HepG2 (cell line): Measurements from ENCODE around the gene GPC3. TPM values are rescaled to one million over a fixed set of nuclear protein-coding genes. Genes with fewer than 3 reads are reported as not detected.

ENCODE experiments used
- ATAC-seq: fragments of 200-7000 bp; cut with Tn5 transposase; 3 replicates; pipeline ENCODE4 v1.9.1; 2020; ENCODE audit warnings: mild to moderate bottlenecking, moderate library complexity
- BruUV-seq: library from RNA; stranded (reverse); fragments of 400-500 nt; replicated peaks from 2 replicates; lab custom pipeline; 2021; lab: Mats Ljungman, UMichigan
- CTCF ChIA-PET: fragments of 300-600 bp; formaldehyde crosslinking; extraction: SDS; loops from one replicate; lab custom pipeline; 2021; ENCODE audit warnings: low total read pairs, inconsistent platforms, low intra/inter-chr PET ratio; lab: Yijun Ruan, JAX
- POLR2A ChIA-PET: fragments of 350-600 bp; sonication (Branson Sonifier 250); formaldehyde crosslinking; loops from one replicate; lab custom pipeline; 2020; ENCODE audit warnings: antibody characterized with exemption, inconsistent platforms; lab: Yijun Ruan, JAX
- DNase-seq: peaks from one replicate; pipeline ENCODE4 v3.0.0-alpha.2; 2015; ENCODE audit warnings: low spot score
- FAIRE-seq: peaks from 3 replicates; lab custom pipeline; 2011; peaks lifted over from hg19 to GRCh38; lab: Jason Lieb, UNC
- H2AFZ ChIP-seq: one replicate; pipeline ENCODE4 v1.6.1; 2011; ENCODE audit warnings: low read length, inconsistent platforms
- H3K27ac ChIP-seq: fragments of 300-600 bp; 3 replicates; pipeline ENCODE4 v1.8.0; 2011; ENCODE audit warnings: mixed run types, mild to moderate bottlenecking, mixed read lengths, low read length, inconsistent platforms; ENCODE audit not compliant: insufficient read depth; ENCODE audit errors: extremely low read length
- H3K27me3 ChIP-seq, 2 experiments: fragments of 200-600 bp in 1 of 2; 2 replicates in 1 of 2; 3 replicates in 1 of 2; pipeline versions ENCODE4 v1.6.0 to v1.8.0; 2011; ENCODE audit warnings: low read length in 2 of 2, mild to moderate bottlenecking in 2 of 2, moderate library complexity in 2 of 2, inconsistent platforms in 1 of 2; ENCODE audit not compliant: insufficient read depth in 2 of 2, control insufficient read depth in 1 of 2
- H3K36me3 ChIP-seq, 2 experiments: fragments of 200-600 bp in 1 of 2; replicated peaks in 1 of 2; 2 replicates in 1 of 2; 3 replicates in 1 of 2; pipeline versions ENCODE4 v1.5.1 to v1.8.0; 2011; ENCODE audit warnings: low read length in 2 of 2, inconsistent platforms in 1 of 2; ENCODE audit not compliant: insufficient read depth in 2 of 2, control insufficient read depth in 1 of 2
- H3K4me1 ChIP-seq: 2 replicates; pipeline ENCODE4 v1.5.1; 2012; ENCODE audit warnings: low read length, inconsistent platforms; ENCODE audit not compliant: insufficient read depth
- H3K4me2 ChIP-seq: 2 replicates; pipeline ENCODE4 v1.6.0; 2011; ENCODE audit warnings: low read depth, low read length, inconsistent platforms
- H3K4me3 ChIP-seq, 3 experiments: fragments of 200-600 bp in 1 of 3; sonication (generic), shearing (Covaris generic) in 1 of 3; replicated peaks in 1 of 3; 2 replicates each; pipeline ENCODE4 v1.5.1; 2011 to 2016; ENCODE audit warnings: low read length in 3 of 3, inconsistent platforms in 2 of 3, low read depth in 2 of 3, mild to moderate bottlenecking in 2 of 3, control low read depth in 1 of 3, mixed read lengths in 1 of 3; ENCODE audit not compliant: insufficient read depth in 1 of 3
- H3K79me2 ChIP-seq: one replicate; pipeline ENCODE4 v1.6.1; 2011; ENCODE audit warnings: low read length, inconsistent platforms; ENCODE audit not compliant: insufficient read depth
- H3K9ac ChIP-seq: 2 replicates; pipeline ENCODE4 v1.6.0; 2011; ENCODE audit warnings: mild to moderate bottlenecking, low read depth, low read length, inconsistent platforms; ENCODE audit not compliant: insufficient read depth
- H3K9me3 ChIP-seq: 2 replicates; pipeline ENCODE4 v1.5.1; 2012; ENCODE audit warnings: mild to moderate bottlenecking, low read length
- H4K20me1 ChIP-seq: 2 replicates; pipeline ENCODE4 v1.6.0; 2011; ENCODE audit warnings: inconsistent platforms, mild to moderate bottlenecking, low read length, moderate library complexity; ENCODE audit not compliant: insufficient read depth
- AKAP8 ChIP-seq: sonication (generic); formaldehyde crosslinking; IDR thresholded peaks from 2 replicates; pipeline ENCODE4 v1.5.1; 2020; ENCODE audit warnings: mild to moderate bottlenecking, missing genetic modification reagents
- CBX2 ChIP-seq, 2 experiments: fragments of 200-600 bp in 1 of 2; sonication (generic); formaldehyde crosslinking in 1 of 2; IDR thresholded peaks; 2 replicates each; pipeline versions ENCODE4 v1.7.0 to v1.8.1; 2018 to 2022; ENCODE audit warnings: low read depth in 2 of 2, low read length in 1 of 2, mild to moderate bottlenecking in 1 of 2, missing genetic modification reagents in 1 of 2
- EZH2 ChIP-seq: conservative IDR thresholded peaks from 2 replicates; pipeline ENCODE4 v1.6.1; 2012; ENCODE audit warnings: mild to moderate bottlenecking, low read depth, low read length, moderate library complexity
- MTF2 ChIP-seq: sonication (generic); formaldehyde crosslinking; IDR thresholded peaks from 2 replicates; pipeline ENCODE4 v1.5.0; 2020; ENCODE audit warnings: missing genetic modification reagents, borderline replicate concordance
- PHF8 ChIP-seq: sonication (generic); formaldehyde crosslinking; IDR thresholded peaks from 2 replicates; pipeline ENCODE4 v1.5.0; 2020; ENCODE audit warnings: missing genetic modification reagents
- RBM22 ChIP-seq: fragments of 200-400 bp; formaldehyde crosslinking; optimal IDR thresholded peaks from 2 replicates; pipeline ENCODE3; 2017; ENCODE audit warnings: mild to moderate bottlenecking, low read length, moderate library complexity
- USF2 ChIP-seq, 2 experiments: sonication (generic) in 1 of 2; formaldehyde crosslinking in 1 of 2; IDR thresholded peaks; 2 replicates each; pipeline versions ENCODE4 v1.5.1 to v1.6.1; 2011 to 2020; ENCODE audit warnings: borderline replicate concordance in 1 of 2, low read depth in 1 of 2, low read length in 1 of 2, mild to moderate bottlenecking in 1 of 2, missing genetic modification reagents in 1 of 2, moderate library complexity in 1 of 2
- XBP1 ChIP-seq: sonication (generic); formaldehyde crosslinking; IDR thresholded peaks from 2 replicates; pipeline ENCODE4 v1.5.0; 2020; ENCODE audit warnings: missing genetic modification reagents
- ZFP62 ChIP-seq: sonication (generic); formaldehyde crosslinking; IDR thresholded peaks from 2 replicates; pipeline ENCODE4 v1.4.0; 2020; ENCODE audit warnings: missing genetic modification reagents
- ZNF10 ChIP-seq: sonication (generic); formaldehyde crosslinking; IDR thresholded peaks from 2 replicates; pipeline ENCODE4 v1.4.0; 2020; ENCODE audit warnings: mild to moderate bottlenecking, low read depth, missing genetic modification reagents, borderline replicate concordance
- ZNF30 ChIP-seq: sonication (generic); formaldehyde crosslinking; IDR thresholded peaks from 2 replicates; pipeline ENCODE4 v1.5.0; 2020; ENCODE audit warnings: mild to moderate bottlenecking, missing genetic modification reagents
- ZNF331 ChIP-seq: sonication (generic); formaldehyde crosslinking; IDR thresholded peaks from 2 replicates; pipeline ENCODE4 v1.4.0; 2020; ENCODE audit warnings: missing genetic modification reagents
- ZNF775 ChIP-seq: sonication (generic); formaldehyde crosslinking; IDR thresholded peaks from 2 replicates; pipeline ENCODE4 v1.4.0; 2020; ENCODE audit warnings: missing genetic modification reagents, mild to moderate bottlenecking, moderate library complexity, borderline replicate concordance
- WGBS: methylation state at CpG from one replicate; pipeline ENCODE4 v1.1.6; 2017; ENCODE audit warnings: low lambda C conversion rate; 5-methylcytosine and 5-hydroxymethylcytosine counted together
- in situ Hi-C: cut with HindIII; loops from 2 replicates; pipeline ENCODE4 v1.10.0; 2017; ENCODE audit warnings: low pct_unique_long_range_greater_than_20kb; ENCODE audit not compliant: extremely low pct_ligation_motif_present
- intact Hi-C: fragments of 100-400 bp; cut with micrococcal nuclease; formaldehyde crosslinking; loops from one replicate; pipeline ENCODE4 v1.10.0; 2022; ENCODE audit not compliant: unreplicated experiment
- polyA plus RNA-seq, 8 experiments: library from polyadenylated mRNA; depleted of rRNA in 3 of 8; stranded (reverse) in 7 of 8; unstranded in 1 of 8; fragments of >200 nt; fragmentation: Illumina TruSeq in 4 of 8; extraction: Trizol in 4 of 8; gene quantifications; 2 replicates each; pipeline versions ENCODE4 v1.2.1 to v1.2.3, GENCODE V29; 2011 to 2016; ENCODE audit warnings: low read depth in 4 of 8, missing spikeins in 1 of 8, mixed read lengths in 1 of 8; ENCODE audit not compliant: insufficient read depth in 1 of 8
- total RNA-seq, 5 experiments: library from RNA; depleted of rRNA; stranded (reverse); fragments of >200 nt; fragmentation: Illumina TruSeq; extraction: Trizol; gene quantifications; 2 replicates each; pipeline ENCODE4 v1.2.3, GENCODE V29; 2016; ENCODE audit warnings: low read depth in 1 of 5
- TF ChIP-seq, protein P1 (sequence below): sonication (generic); formaldehyde crosslinking; IDR thresholded peaks from 2 replicates; pipeline ENCODE4 v1.4.0; 2020; ENCODE audit warnings: missing genetic modification reagents, borderline replicate concordance

GPC3 gene
- total and polyA plus RNA-seq, 2 of the 13 experiments (the other 11 are each of a cell fraction or from before 2014, with no cell fraction given), result 1,799 to 3,263 TPM

DNA sequence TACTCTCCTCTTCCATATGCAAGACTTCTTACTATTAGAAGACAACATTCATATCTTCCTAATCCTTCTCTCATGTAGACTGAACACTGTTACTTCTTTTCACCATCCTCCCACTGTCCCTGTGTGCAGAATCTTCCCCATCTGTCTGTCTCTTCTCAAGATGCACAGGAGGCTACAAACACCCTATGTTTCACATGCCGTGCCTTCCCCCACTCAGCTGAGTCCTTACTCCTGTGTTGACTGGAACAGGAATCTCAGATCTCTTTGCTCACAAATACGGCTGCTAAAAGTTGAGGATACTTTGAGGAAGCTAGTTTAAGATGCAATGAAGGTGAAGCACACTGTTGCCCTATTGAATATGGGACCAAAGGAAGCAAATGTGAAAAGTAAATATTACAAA, 401.6 kb downstream of the GPC3 start:
- TF ChIP-seq RBM22 (peak; percentile 63), XBP1 (CRISPR knock-in tag) (no peak)
- H3K36me3 ChIP-seq, result peaks cover 10 to 34% of the 10 kb centered on the region in 2 experiments; a peak in 4 of 5 replicates
- no peak overlapping the region for H3K9ac ChIP-seq
- no TSS peak for BruUV-seq
- in situ Hi-C loops, result no loop called here
- no peak overlapping the region for H2AFZ ChIP-seq
- H3K4me3 ChIP-seq, result no peak overlapping the region
- DNase-seq, result no peak
- H4K20me1 ChIP-seq, result peaks cover 19% of the 10 kb centered on the region; the same call in 1 of the 2 replicates
- H3K79me2 ChIP-seq, result no peaks in the 10 kb centered on the region
- CTCF ChIA-PET, result no interaction called here
- WGBS, result 95% methylated on average over 2 of the region's 2 CpGs
- no peaks in the 10 kb centered on the region for H3K9me3 ChIP-seq
- intact Hi-C loops, result no loop called here
- no peak for FAIRE-seq
- no peak overlapping the region for H3K27ac ChIP-seq
- H3K4me2 ChIP-seq, result no peak overlapping the region
- no peaks in the 10 kb centered on the region for H3K27me3 ChIP-seq
- H3K4me1 ChIP-seq, result peaks cover 8% of the 10 kb centered on the region; the same call in 1 of the 2 replicates
- POLR2A ChIA-PET, result no interaction called here
- no peak for ATAC-seq

GRCh38 chrX:133580625-133581024, 404.8 kb downstream of the GPC3 start:
- intact Hi-C loops (no loop called here), in situ Hi-C loops (no loop called here)
- Histone ChIP-seq H2AFZ (no peak overlapping the region), H3K27me3 (no peaks in the 10 kb centered on the region), H3K9ac (no peak overlapping the region), H3K27ac (no peak overlapping the region), H3K4me2 (no peak overlapping the region), H3K4me1 (no peaks in the 10 kb centered on the region), H3K4me3 (no peak overlapping the region), H3K9me3 (no peaks in the 10 kb centered on the region), H3K79me2 (no peaks in the 10 kb centered on the region), H4K20me1 (peaks cover 13% of the 10 kb centered on the region), H3K36me3 (peaks cover 7 to 38% of the 10 kb centered on the region in 2 experiments)
- ATAC-seq (no peak), DNase-seq (no peak), FAIRE-seq (no peak)
- no TSS peak for BruUV-seq
- ChIA-PET CTCF (no interaction called here), POLR2A (no interaction called here)
- WGBS, result 100% methylated on average over 3 of the region's 3 CpGs
- TF ChIP-seq, protein P1, sequence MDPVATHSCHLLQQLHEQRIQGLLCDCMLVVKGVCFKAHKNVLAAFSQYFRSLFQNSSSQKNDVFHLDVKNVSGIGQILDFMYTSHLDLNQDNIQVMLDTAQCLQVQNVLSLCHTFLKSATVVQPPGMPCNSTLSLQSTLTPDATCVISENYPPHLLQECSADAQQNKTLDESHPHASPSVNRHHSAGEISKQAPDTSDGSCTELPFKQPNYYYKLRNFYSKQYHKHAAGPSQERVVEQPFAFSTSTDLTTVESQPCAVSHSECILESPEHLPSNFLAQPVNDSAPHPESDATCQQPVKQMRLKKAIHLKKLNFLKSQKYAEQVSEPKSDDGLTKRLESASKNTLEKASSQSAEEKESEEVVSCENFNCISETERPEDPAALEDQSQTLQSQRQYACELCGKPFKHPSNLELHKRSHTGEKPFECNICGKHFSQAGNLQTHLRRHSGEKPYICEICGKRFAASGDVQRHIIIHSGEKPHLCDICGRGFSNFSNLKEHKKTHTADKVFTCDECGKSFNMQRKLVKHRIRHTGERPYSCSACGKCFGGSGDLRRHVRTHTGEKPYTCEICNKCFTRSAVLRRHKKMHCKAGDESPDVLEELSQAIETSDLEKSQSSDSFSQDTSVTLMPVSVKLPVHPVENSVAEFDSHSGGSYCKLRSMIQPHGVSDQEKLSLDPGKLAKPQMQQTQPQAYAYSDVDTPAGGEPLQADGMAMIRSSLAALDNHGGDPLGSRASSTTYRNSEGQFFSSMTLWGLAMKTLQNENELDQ (CRISPR knock-in tag), result no peak
- no peak for TF ChIP-seq ZNF331 (CRISPR knock-in tag)
- no peak for TF ChIP-seq ZNF30 (CRISPR knock-in tag)
- TF ChIP-seq AKAP8, result no peak
- no peak for TF ChIP-seq ZFP62
- no peak for TF ChIP-seq ZNF775 (CRISPR knock-in tag)
- TF ChIP-seq EZH2, result no peak
- TF ChIP-seq USF2 (IDR thresholded peaks at IDR 0.05; ENCODE audit: low read depth, low read length), result no peak
- TF ChIP-seq USF2 (CRISPR knock-in tag; IDR thresholded peaks at IDR 0.05; ENCODE audit: borderline replicate concordance), result no peak
- no peak for TF ChIP-seq PHF8
- TF ChIP-seq CBX2 (IDR thresholded peaks at IDR 0.05; ENCODE audit: low read depth, low read length), result no peak
- no peak for TF ChIP-seq CBX2 (CRISPR knock-in tag; IDR thresholded peaks at IDR 0.05; ENCODE audit: low read depth)
- TF ChIP-seq ZNF10 (CRISPR knock-in tag), result no peak
- no peak for TF ChIP-seq MTF2
